Nephron progenitor cell (in vitro differentiated cells): ENCODE data around the gene PEX16.
A peak's percentile ranks its signal among the peaks of the same experiment; 100 is the strongest.

ENCODE experiments used
- DNase-seq: peaks from one replicate; pipeline ENCODE4 v3.0.0; 2021
- H3K27ac Mint-ChIP-seq: 2 replicates; pipeline ENCODE4 v1.8.0; 2021; ENCODE audit warnings: mild to moderate bottlenecking, moderate library complexity, mixed read lengths
- H3K27me3 Mint-ChIP-seq: 2 replicates; pipeline ENCODE4 v1.8.0; 2021; ENCODE audit warnings: mild to moderate bottlenecking, low read depth, mixed read lengths; ENCODE audit not compliant: poor library complexity
- H3K36me3 Mint-ChIP-seq: 2 replicates; pipeline ENCODE4 v1.8.0; 2021; ENCODE audit warnings: low read depth, mixed read lengths
- H3K4me1 Mint-ChIP-seq: 2 replicates; pipeline ENCODE4 v1.8.0; 2021; ENCODE audit warnings: mixed read lengths
- H3K4me3 Mint-ChIP-seq: 2 replicates; pipeline ENCODE4 v1.8.0; 2021; ENCODE audit warnings: mild to moderate bottlenecking, moderate library complexity, mixed read lengths
- H3K9me3 Mint-ChIP-seq: 2 replicates; pipeline ENCODE4 v1.8.0; 2021; ENCODE audit warnings: mild to moderate bottlenecking, moderate library complexity, mixed read lengths
- CTCF ChIP-seq: fragments of 200-600 bp; sonication (generic); IDR thresholded peaks from 2 replicates; pipeline ENCODE4 v1.5.0; 2021; ENCODE audit warnings: antibody characterized with exemption

PEX16 gene

GRCh38 chr11:45896422-45896984, 21.2 kb downstream of the PEX16 start:
- no peaks in the 10 kb centered on the region for H3K36me3 Mint-ChIP-seq
- peak overlapping the region; percentile 50 for H3K4me3 Mint-ChIP-seq
- TF ChIP-seq CTCF = no peak
- no peaks in the 10 kb centered on the region for H3K9me3 Mint-ChIP-seq
- peaks cover 69% of the 10 kb centered on the region for H3K4me1 Mint-ChIP-seq
- H3K27ac Mint-ChIP-seq = no peak overlapping the region
- peak; percentile 79 for DNase-seq
- peaks cover 12% of the 10 kb centered on the region for H3K27me3 Mint-ChIP-seq

- H3K36me3 Mint-ChIP-seq = no peaks in the 10 kb centered on the region
- no peak for TF ChIP-seq CTCF
- DNase-seq = no peak
- H3K27ac Mint-ChIP-seq = no peak overlapping the region
- peaks cover 62% of the 10 kb centered on the region for H3K4me1 Mint-ChIP-seq
- no peaks in the 10 kb centered on the region for H3K9me3 Mint-ChIP-seq
- peaks cover 19% of the 10 kb centered on the region for H3K27me3 Mint-ChIP-seq
- H3K4me3 Mint-ChIP-seq = no peak overlapping the region
These were observed 22.0 kb downstream of the PEX16 start for GRCh38 chr11:45895553-45896259.

- Mint-ChIP-seq H3K4me3 (no peak overlapping the region), H3K9me3 (no peaks in the 10 kb centered on the region)
- TF ChIP-seq CTCF = no peak
These were observed 23.0 kb downstream of the PEX16 start for GRCh38 chr11:45894555-45895247.

GRCh38 chr11:45892856-45893255, 24.8 kb downstream of the PEX16 start:
- no peak overlapping the region for H3K27ac Mint-ChIP-seq
- no peak for TF ChIP-seq CTCF
- H3K36me3 Mint-ChIP-seq = no peaks in the 10 kb centered on the region
- no peak overlapping the region for H3K4me3 Mint-ChIP-seq
- H3K4me1 Mint-ChIP-seq = peaks cover 42% of the 10 kb centered on the region
- H3K27me3 Mint-ChIP-seq = peaks cover 38% of the 10 kb centered on the region
- no peaks in the 10 kb centered on the region for H3K9me3 Mint-ChIP-seq
- DNase-seq = no peak

More at GRCh38 chr11:45894555-45895247, 23.0 kb downstream of the PEX16 start:
- Mint-ChIP-seq H3K27ac (no peak overlapping the region), H3K4me1 (peaks cover 57% of the 10 kb centered on the region), H3K27me3 (peaks cover 22% of the 10 kb centered on the region), H3K36me3 (no peaks in the 10 kb centered on the region)
- no peak for DNase-seq

GRCh38 chr11:45890886-45891550, 26.7 kb downstream of the PEX16 start:
- H3K9me3 Mint-ChIP-seq = no peaks in the 10 kb centered on the region
- H3K36me3 Mint-ChIP-seq = no peaks in the 10 kb centered on the region
- H3K27me3 Mint-ChIP-seq = peaks cover 55% of the 10 kb centered on the region
- H3K27ac Mint-ChIP-seq = no peak overlapping the region
- DNase-seq = no peak
- TF ChIP-seq CTCF = no peak
- peaks cover 23% of the 10 kb centered on the region for H3K4me1 Mint-ChIP-seq
- no peak overlapping the region for H3K4me3 Mint-ChIP-seq
